GM19025 (cell line): Measurements from ENCODE around the gene RGS10.

Experiments
- ATAC-seq: cut with Tn5 transposase; IDR thresholded peaks from one replicate; pipeline ENCODE4 v1.9.1; 2021; ENCODE audit warnings: mild to moderate bottlenecking, low read depth, moderate library complexity; ENCODE audit not compliant: unreplicated experiment

RGS10 gene

DNA sequence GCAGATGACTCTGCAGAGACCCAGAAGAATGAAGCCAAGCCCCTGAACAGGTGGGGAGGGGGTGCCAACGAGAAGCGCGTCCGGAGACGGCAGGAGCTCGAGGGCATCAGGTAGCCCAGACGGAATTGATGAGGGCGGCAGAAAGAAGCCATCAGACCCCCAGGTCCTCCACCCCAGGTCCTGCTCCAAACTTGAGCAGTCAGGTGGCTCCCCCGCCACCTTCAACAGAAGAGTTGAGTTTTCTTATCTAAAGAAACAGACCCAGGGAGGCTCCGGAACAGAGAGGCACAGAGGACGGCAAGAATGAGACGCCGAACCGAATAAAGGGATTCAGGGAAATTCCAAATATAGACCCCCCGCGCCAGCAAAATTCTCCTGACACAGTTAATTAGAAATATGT lies 22.2 kb downstream of the RGS10 start:
- no peak for ATAC-seq

DNA sequence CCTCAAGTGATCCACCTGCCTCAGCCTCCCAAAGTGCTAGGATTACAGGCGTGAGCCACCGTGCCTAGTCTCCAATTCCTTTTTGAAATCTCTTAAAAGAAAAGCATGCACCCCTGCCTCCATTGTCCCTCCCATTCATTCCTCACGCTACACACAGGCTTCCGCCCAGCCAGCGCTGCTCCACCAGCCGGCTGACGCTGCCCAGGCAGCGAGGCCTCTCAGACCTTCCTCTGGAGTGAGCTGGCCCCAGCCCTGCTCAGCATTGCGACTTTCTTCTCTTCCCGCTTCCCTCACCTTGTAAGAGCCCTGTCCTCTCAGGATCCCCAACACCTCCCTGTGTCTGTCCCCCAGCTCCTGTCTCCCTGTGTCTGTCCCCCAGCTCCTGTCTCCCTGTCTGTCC lies 23.6 kb downstream of the RGS10 start:
- no peak for ATAC-seq

- peak; percentile 4 for ATAC-seq
Observed at GRCh38 chr10:119518176-119518575, 24.3 kb downstream of the RGS10 start.

DNA sequence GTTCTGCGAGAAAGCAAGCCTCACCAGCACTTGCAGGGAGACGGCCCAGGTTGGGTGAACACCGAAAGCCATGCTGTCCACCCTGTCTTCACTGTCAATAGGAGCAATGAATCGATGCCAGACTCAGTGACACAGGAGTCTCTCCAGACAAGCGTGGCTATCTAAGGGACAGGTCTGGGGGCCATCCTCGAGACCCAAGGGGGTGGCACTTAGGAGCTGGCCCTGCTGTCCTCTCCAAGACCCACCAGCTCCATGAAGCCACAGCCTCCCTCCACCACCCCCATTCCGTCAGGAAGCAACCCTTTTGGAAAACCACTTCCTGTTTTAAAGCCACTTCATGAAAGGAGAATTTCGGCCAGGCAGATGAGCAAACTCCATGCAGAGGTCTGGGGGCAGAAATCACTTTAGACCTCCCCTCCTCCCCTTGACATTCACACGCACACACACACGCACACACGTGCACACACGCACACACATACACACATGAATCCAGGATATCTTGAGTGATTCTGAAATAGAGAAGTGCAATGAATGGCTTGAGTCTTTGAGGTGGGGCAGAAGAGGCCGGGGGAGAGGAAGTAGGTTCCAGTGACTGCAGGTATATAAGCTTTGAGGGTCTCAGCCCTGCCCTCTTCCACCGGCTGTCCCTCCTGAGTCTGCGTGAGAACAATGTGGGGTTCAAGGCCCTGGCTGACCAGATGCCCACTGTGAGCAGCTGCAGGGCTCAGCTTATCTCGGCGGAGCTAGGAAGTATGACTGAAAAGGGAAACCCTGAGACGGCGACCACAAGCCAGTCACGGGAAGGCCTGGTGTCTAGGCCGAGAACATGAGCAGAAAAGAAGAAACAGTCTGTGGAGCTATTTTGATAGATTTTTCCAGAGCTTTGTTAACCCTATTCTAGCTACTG lies 25.0 kb downstream of the RGS10 start:
- peak; percentile 48 for ATAC-seq

DNA sequence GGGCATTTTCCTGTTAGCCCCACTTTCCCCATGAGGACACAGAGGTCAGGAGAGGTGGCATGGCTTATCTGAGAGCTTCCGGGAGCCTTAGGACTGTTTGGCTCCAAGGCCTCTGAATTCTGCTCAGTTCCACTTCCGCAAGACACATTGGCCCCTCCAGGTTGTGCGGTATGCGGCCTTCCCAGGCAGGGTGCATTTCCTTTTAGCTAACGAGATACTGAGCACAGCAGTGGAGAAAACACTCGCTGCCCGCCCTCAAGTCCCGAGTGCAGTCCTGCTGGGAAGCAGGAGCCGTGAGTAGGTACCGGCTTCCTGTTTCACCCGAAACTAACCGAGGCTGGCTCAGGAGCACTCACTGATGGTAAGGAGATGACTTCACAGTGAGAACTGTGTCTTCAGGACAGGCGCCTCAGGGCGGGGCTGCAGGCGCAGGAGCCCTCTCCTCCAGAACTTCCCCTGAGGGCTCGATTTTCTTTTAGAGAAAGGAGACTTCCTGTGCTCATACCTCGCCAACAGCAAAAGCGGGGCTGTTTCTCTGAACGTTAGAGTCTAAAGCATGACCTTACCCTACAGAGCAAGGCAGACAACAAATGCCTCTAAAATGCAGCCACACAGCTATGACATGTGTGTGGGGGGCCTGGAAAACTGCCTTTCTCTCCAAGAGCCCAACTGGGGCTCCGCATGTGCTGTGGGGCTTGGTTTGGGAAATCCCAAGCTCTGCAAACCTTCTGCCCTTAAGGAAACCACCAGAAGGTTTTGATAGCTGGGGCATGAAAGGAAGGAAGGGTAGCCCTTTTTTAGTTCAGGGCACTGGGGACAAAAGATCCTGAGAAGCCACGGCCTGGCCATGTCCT lies 25.9 kb downstream of the RGS10 start:
- ATAC-seq, result peak; percentile 69

GRCh38 chr10:119515511-119516045 lies 26.9 kb downstream of the RGS10 start:
- no peak for ATAC-seq

DNA sequence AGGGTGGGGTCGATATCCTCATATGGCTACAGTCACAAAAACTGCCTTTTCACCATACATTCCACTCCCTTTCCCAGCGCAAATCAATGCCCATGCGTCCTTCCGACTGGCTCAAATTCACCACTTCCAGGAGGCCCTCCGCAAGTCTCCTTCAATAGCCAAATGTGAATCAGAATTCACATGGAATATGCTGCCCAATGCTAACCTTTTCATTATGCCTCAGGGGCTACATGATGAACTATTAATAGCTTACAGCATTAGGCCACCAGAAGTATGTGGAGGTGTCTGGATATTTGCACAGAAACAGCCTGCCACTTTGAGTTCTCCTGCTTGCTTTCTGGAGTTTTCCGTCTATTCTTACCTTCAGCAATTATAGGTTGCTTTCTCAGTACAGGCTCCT lies 27.7 kb downstream of the RGS10 start:
- ATAC-seq, result no peak

- no peak for ATAC-seq
Observed at GRCh38 chr10:119511828-119512515, 30.5 kb downstream of the RGS10 start.

DNA sequence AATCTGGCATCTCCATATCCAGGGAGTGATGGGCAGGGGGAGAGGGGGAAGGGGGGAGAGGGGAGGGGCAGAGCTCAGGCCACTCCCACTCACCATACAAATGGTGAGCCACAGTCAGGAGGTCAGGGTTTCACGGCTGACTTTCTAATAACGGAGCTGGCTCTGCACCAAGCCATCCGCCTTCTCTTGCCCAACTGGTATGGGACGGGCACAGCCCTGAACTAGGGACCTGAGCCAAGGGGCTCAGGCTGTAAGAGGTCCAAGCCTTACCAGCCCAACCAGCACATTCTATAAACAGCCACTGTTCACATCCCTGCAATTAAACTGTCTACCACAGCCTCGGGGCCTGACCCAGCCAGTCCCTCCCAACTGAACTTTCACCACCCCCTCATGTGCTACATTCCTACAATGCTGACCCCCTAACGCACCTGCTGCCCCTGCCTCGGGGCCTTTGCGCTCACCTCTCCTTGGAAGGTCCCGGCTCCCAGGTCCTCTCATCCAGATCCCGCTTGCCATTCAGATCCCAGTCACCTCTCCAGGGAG lies 32.5 kb downstream of the RGS10 start:
- no peak for ATAC-seq

GRCh38 chr10:119507115-119507514 lies 35.4 kb downstream of the RGS10 start:
- ATAC-seq, result no peak

DNA sequence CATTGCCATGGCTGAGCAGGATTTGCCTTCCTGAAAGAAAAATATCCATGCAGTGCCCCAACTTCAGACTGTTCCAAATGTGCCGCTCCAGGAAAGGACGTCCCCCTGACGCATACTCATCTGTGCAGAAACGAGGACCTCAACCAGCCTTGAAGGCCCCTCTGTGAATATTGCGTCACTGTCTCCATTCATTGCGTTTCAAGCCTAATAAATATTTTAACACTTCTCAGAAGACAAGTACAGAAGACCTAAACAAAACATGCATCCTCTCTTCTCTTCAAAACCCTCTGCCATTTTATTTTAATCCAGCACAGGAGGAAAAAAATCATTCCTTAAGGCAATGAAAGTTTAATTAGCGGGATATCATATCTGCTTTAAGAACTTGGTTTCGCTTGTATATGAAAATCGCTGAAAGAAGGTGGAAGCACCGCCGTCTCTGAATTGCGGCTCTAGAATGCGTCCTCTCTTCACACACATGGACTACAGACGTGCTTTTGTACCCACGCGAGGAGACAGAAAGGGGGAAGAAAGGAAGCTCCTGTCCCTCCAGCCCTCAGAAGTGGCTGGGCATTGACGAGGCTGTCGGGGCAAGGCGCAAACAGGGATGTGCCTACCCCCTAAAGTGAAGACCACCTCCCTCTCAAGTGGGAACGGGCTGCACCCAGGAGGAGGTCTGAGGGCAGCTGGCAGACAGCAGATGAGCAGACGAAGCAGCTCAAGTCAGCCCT lies 36.8 kb downstream of the RGS10 start:
- no peak for ATAC-seq

DNA sequence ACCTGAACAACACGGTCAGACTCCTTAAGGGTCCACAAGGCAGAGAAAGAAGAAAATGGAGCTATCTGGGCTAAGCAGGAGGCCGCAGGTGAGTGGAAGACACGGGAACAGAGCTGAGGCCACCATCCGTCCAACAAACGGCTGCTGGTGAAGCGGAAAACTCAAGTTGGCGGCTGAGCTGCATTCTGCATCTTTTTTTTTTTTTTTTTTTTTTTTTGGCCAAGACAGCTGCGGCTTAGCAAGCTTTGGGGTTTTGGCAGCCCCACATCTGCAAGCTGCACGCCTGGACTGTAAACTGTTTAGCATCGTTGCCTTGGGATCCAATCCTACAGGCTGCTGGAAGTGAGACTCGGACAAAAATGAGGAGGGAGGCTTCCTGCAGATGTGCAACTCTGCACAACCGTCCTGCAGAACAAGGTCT lies 37.4 kb downstream of the RGS10 start:
- ATAC-seq, result no peak

DNA sequence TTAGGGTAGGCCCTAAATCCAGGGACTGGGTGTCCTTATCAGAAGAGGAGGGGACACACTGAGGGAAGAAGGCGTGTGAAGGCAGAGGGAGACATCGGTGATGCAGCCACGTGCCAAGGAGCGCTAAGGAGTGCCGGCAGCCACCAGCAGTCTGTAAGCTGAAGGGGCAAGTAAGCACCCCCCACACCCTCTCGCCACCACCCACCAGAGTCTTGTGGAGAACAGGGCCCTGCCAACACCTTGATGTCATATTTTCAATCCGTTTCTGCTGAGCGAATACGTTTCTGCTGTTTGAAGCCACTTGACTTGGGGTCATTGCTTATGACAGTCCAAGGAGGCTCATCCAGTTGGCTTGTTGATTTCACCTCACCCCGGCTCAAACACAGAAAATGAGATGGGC lies 37.9 kb downstream of the RGS10 start:
- no peak for ATAC-seq

GRCh38 chr10:119503821-119504220 lies 38.7 kb downstream of the RGS10 start:
- no peak for ATAC-seq

DNA sequence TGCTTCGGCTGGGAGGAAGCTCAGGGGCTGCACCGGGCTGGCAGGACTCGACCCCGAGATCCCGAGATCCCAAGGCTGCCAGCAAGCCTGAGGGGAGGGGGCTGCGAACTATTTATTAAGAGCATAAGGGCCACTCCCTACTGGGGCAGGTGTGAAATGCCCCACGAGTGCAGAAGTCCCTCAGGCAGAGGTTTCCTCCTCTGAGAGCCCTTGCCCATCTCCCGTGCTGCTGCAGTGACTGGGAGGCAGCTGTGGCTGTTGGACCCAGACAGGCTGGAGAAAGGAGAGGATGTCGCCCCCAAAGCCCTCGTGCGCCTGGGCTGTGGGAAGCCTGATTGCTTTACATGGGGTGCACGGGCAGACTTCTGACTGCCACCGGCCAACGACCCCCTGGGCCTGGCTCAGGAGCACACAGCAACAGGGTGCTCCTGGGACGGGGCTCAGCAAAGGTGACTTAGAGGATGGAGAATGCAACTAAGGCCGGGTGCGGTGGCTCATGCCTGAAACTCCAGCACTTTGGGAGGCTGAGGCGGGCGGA lies 39.8 kb downstream of the RGS10 start:
- no peak for ATAC-seq

- no peak for ATAC-seq
Observed at GRCh38 chr10:119502209-119502608, 40.3 kb downstream of the RGS10 start.

- no peak for ATAC-seq
Observed at GRCh38 chr10:119501690-119502089, 40.8 kb downstream of the RGS10 start.

- ATAC-seq, result no peak
Observed at GRCh38 chr10:119500821-119501220, 41.7 kb downstream of the RGS10 start.

DNA sequence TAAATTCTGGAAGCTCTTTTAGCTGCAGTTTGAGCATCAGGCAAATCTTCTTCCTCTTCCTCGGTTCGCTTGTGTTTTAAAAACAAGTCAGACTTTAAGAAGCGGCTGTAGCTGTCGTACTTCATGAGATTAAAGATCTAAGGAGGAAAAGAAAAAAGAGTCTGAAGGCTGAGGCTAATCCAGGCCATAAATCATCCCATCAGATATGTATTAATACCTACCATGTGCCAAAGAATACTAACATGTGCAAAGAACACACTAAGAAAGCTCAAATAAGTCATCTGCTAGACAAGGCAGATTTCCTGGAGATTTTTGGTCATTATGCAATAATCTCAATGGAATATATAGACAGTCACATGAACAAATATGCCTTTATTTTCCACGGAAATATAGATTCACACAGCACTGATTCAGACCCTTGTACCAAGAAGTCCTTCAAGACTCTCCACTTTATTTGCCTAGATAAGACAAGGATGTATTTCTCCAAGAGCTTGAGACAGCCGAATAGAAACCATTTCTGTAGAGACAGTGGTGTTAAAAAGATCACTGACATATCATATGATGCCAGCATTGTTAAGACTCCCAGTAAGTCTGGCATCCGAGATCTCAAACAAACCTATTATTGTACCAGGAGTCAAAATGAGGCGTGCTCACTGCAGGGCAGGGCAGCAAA lies 42.3 kb downstream of the RGS10 start:
- no peak for ATAC-seq
